Endodermal cell (in vitro differentiated cells): ENCODE measurements around the gene HAS3. TPM values are rescaled to one million over a fixed set of nuclear protein-coding genes. Genes with fewer than 3 reads are reported as not detected.

Source experiments
- DNase-seq: peaks from one replicate; pipeline ENCODE4 v3.0.0-alpha.2; 2017
- H3K27ac ChIP-seq: 2 replicates; pipeline ENCODE4 v1.5.1; 2013; ENCODE audit warnings: mild to moderate bottlenecking, low read depth, low read length, moderate library complexity
- H3K27me3 ChIP-seq: 2 replicates; pipeline ENCODE4 v1.6.1; 2013; ENCODE audit warnings: mild to moderate bottlenecking, low read length, moderate library complexity; ENCODE audit not compliant: insufficient read depth, control insufficient read depth, poor library complexity, severe bottlenecking
- H3K36me3 ChIP-seq: 2 replicates; pipeline ENCODE4 v1.7.0; 2013; ENCODE audit warnings: mild to moderate bottlenecking, low read length, moderate library complexity; ENCODE audit not compliant: control insufficient read depth, insufficient read depth
- H3K4me1 ChIP-seq: one replicate; pipeline ENCODE4 v1.7.0; 2013; ENCODE audit warnings: low read length; ENCODE audit not compliant: control insufficient read depth, insufficient read depth
- H3K4me3 ChIP-seq: 2 replicates; pipeline ENCODE4 v1.5.1; 2013; ENCODE audit warnings: mild to moderate bottlenecking, low read length, moderate library complexity
- H3K9ac ChIP-seq: 2 replicates; pipeline ENCODE4 v1.6.1; 2013; ENCODE audit warnings: mild to moderate bottlenecking, low read length, moderate library complexity; ENCODE audit not compliant: poor library complexity, severe bottlenecking; ENCODE audit errors: extremely low read depth
- H3K9me3 ChIP-seq: 2 replicates; pipeline ENCODE4 v1.6.1; 2013; ENCODE audit warnings: mild to moderate bottlenecking, low read length, moderate library complexity; ENCODE audit not compliant: control insufficient read depth
- H3K27ac Mint-ChIP-seq: 2 replicates; pipeline ENCODE4 v1.8.0; 2020; ENCODE audit warnings: mixed read lengths
- H3K27me3 Mint-ChIP-seq: 2 replicates; pipeline ENCODE4 v1.8.0; 2021; ENCODE audit warnings: mild to moderate bottlenecking, mixed read lengths; ENCODE audit not compliant: insufficient read depth
- H3K36me3 Mint-ChIP-seq: 2 replicates; pipeline ENCODE4 v1.8.0; 2020; ENCODE audit warnings: low read depth, mixed read lengths
- H3K4me1 Mint-ChIP-seq: 2 replicates; pipeline ENCODE4 v1.8.0; 2020; ENCODE audit warnings: mixed read lengths
- H3K4me3 Mint-ChIP-seq: 2 replicates; pipeline ENCODE4 v1.8.0; 2020; ENCODE audit warnings: mild to moderate bottlenecking, moderate library complexity, mixed read lengths
- H3K9me3 Mint-ChIP-seq: 2 replicates; pipeline ENCODE4 v1.8.0; 2020; ENCODE audit warnings: mild to moderate bottlenecking, mixed read lengths
- WGBS, 2 experiments: methylation state at CpG; one replicate each; pipeline versions ENCODE4 v1.1.5 to v1.1.7; 2013; ENCODE audit warnings: missing lambda C conversion rate in 2 of 2, mixed read lengths in 1 of 2; ENCODE audit not compliant: insufficient coverage in 1 of 2, insufficient read length in 1 of 2; 5-methylcytosine and 5-hydroxymethylcytosine counted together
- total RNA-seq, 2 donors: library from RNA; stranded (reverse); fragmentation: NEBNext Ultra II Directional in 1 of 2; extraction: Animal tissue kit (Norgen Biotek cat#: 25700) in 1 of 2; gene quantifications; 2 replicates in 1 of 2; 3 replicates in 1 of 2; pipeline ENCODE4 v1.2.1, GENCODE V29; 2021
- TF ChIP-seq, protein P1 (sequence below): fragments of 200-600 bp; sonication (generic); conservative IDR thresholded peaks from 2 replicates; pipeline ENCODE4 v1.5.0; 2021; ENCODE audit warnings: antibody characterized with exemption, mild to moderate bottlenecking

HAS3 gene
- total RNA-seq, 2 donors from 2014 or later: 1.8 to 4.1 TPM

DNA sequence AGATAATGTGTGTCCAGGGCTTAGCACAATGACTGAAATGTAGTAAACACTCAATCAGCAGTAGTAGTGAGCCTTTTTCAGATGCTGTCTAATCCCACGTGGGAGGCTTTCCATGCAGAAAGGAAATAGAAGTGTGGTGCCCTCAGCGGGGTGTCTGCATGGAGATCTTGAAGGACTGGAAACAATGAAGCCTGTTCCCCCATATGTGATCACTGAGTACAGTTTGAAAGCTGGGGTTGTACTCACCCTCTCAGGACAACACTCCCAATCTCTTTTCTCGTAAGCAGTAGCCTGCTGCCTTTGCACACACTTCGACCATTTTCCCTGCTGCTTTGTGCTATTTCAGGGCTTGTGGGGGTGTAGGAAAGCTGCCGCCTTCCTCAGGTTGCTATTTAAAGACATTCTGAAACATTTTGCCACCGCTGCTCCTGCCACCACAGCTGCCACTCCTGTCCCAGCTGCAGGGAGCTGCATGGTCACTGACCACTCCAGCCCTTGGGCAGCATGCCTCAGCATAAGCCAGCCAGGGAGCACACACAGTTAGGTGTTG, 40.6 kb upstream of the HAS3 start:
- no peaks in the 10 kb centered on the region for H3K9me3 Mint-ChIP-seq
- 48 to 67% methylated on average over 6 of the region's 6 CpGs for WGBS, 2 experiments
- H3K4me1 ChIP-seq: peaks cover 4% of the 10 kb centered on the region
- DNase-seq: peak; percentile 59
- H3K36me3 Mint-ChIP-seq: peaks cover 2% of the 10 kb centered on the region
- H3K4me3 ChIP-seq: no peak overlapping the region
- no peaks in the 10 kb centered on the region for H3K9me3 ChIP-seq
- H3K27me3 ChIP-seq: no peaks in the 10 kb centered on the region
- H3K4me1 Mint-ChIP-seq: peaks cover 13% of the 10 kb centered on the region
- peaks cover 18% of the 10 kb centered on the region for H3K27me3 Mint-ChIP-seq
- TF ChIP-seq, protein P1, sequence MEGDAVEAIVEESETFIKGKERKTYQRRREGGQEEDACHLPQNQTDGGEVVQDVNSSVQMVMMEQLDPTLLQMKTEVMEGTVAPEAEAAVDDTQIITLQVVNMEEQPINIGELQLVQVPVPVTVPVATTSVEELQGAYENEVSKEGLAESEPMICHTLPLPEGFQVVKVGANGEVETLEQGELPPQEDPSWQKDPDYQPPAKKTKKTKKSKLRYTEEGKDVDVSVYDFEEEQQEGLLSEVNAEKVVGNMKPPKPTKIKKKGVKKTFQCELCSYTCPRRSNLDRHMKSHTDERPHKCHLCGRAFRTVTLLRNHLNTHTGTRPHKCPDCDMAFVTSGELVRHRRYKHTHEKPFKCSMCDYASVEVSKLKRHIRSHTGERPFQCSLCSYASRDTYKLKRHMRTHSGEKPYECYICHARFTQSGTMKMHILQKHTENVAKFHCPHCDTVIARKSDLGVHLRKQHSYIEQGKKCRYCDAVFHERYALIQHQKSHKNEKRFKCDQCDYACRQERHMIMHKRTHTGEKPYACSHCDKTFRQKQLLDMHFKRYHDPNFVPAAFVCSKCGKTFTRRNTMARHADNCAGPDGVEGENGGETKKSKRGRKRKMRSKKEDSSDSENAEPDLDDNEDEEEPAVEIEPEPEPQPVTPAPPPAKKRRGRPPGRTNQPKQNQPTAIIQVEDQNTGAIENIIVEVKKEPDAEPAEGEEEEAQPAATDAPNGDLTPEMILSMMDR: no peak
- H3K36me3 ChIP-seq: no peaks in the 10 kb centered on the region
- no peak overlapping the region for H3K4me3 Mint-ChIP-seq
- no peak overlapping the region for H3K9ac ChIP-seq
- H3K27ac Mint-ChIP-seq: no peak overlapping the region
- no peak overlapping the region for H3K27ac ChIP-seq

DNA sequence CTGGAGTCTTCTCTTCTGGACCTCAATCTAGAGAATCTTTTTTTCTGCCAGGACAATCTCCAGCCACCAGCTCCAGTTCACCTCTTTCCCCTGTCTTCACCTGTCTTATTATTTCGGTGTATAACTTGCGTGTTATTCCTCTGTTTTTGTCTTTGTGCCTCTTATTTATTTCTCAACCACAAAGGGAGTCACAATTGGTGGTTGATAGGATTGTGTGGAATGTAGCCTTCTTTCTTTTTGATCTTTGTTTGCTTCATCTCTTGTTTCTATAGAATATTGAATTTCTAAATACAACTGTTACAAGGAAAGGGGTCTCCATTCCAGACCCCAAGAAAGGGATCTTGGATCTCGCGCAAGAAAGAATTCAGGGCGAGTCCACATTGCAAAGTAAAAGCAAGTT, 35.9 kb upstream of the HAS3 start:
- Mint-ChIP-seq H3K4me1 (peaks cover 31% of the 10 kb centered on the region), H3K4me3 (no peak overlapping the region), H3K36me3 (no peaks in the 10 kb centered on the region), H3K27me3 (peaks cover 46% of the 10 kb centered on the region), H3K27ac (no peak overlapping the region), H3K9me3 (no peaks in the 10 kb centered on the region)
- TF ChIP-seq, protein P1: no peak
- Histone ChIP-seq H3K4me3 (no peak overlapping the region), H3K27ac (no peak overlapping the region), H3K4me1 (peaks cover 4% of the 10 kb centered on the region), H3K27me3 (peaks cover 27% of the 10 kb centered on the region), H3K36me3 (no peaks in the 10 kb centered on the region), H3K9me3 (no peaks in the 10 kb centered on the region), H3K9ac (no peak overlapping the region)
- DNase-seq: no peak
- 96 to 100% methylated on average over 4 to 5 of the region's 5 CpGs for WGBS, 2 experiments

DNA sequence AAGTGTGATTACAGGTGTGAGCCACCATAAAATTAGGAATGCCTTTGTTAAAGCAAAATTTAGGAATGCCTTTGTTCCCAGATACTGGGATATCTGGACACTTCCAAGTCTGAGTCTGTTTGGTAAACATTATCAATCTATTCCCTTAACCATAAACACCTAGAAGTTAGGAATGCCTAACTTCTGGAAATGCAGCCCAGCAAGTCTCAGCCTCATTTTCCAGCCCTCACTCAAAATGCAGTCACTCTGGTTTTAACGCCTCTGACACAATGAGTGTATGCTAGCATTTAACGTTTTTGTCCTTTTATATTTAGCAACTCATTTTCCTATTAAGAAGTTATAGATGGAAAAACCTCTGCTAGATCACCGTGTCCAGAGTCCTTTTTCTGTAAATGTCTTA, 34.4 kb upstream of the HAS3 start:
- H3K27me3 ChIP-seq: peaks cover 29% of the 10 kb centered on the region
- 78% methylated on average over 3 of the region's 3 CpGs; no CpG with 5 or more reads in 1 of the 2 experiments for WGBS, 2 experiments
- no peak overlapping the region for H3K27ac ChIP-seq
- no peaks in the 10 kb centered on the region for H3K4me1 ChIP-seq
- DNase-seq: no peak
- H3K36me3 Mint-ChIP-seq: no peaks in the 10 kb centered on the region
- no peaks in the 10 kb centered on the region for H3K36me3 ChIP-seq
- H3K27ac Mint-ChIP-seq: no peak overlapping the region
- H3K4me1 Mint-ChIP-seq: peaks cover 25% of the 10 kb centered on the region
- no peak overlapping the region for H3K4me3 ChIP-seq
- no peaks in the 10 kb centered on the region for H3K9me3 ChIP-seq
- peaks cover 36% of the 10 kb centered on the region for H3K27me3 Mint-ChIP-seq
- H3K9ac ChIP-seq: no peak overlapping the region
- TF ChIP-seq, protein P1: no peak
- H3K9me3 Mint-ChIP-seq: no peaks in the 10 kb centered on the region
- no peak overlapping the region for H3K4me3 Mint-ChIP-seq
